GM18519 (cell line): ENCODE measurements around the gene BACH2.
"Not testable (repeated sequence)": the region's sequence is repeated elsewhere in the genome, so short reads cannot be mapped to it uniquely, and the experiment has no call there.

Experiments
- ATAC-seq: cut with Tn5 transposase; IDR thresholded peaks from one replicate; pipeline ENCODE4 v1.9.1; 2021; ENCODE audit warnings: mild to moderate bottlenecking, moderate library complexity; ENCODE audit not compliant: unreplicated experiment, low FRiP score

The BACH2 gene

GRCh38 chr6:90296341-90297114 is at the start of gene BACH2:
TSS of gene BACH2 (minus strand) at chr6:90296843. CDS start at chr6:90008844, 287,999 bp downstream.
- ATAC-seq = peak; percentile 59

- ATAC-seq = no peak
Measured at GRCh38 chr6:90343576-90343975, 46.9 kb upstream of the BACH2 start.

- no peak for ATAC-seq
Measured at GRCh38 chr6:90338409-90338808, 41.8 kb upstream of the BACH2 start.

GRCh38 chr6:90336388-90336947 is 39.8 kb upstream of the BACH2 start:
- no peak for ATAC-seq

GRCh38 chr6:90333928-90334327 is 37.3 kb upstream of the BACH2 start:
- no peak for ATAC-seq

- not testable (repeated sequence) for ATAC-seq
Measured at GRCh38 chr6:90332978-90333543, 36.4 kb upstream of the BACH2 start.

GRCh38 chr6:90329386-90330077 is 32.9 kb upstream of the BACH2 start:
- no peak for ATAC-seq

GRCh38 chr6:90328004-90328403 is 31.4 kb upstream of the BACH2 start:
- no peak for ATAC-seq

- no peak for ATAC-seq
Measured at GRCh38 chr6:90326404-90327057, 29.9 kb upstream of the BACH2 start.

- no peak for ATAC-seq
Measured at GRCh38 chr6:90323706-90324105, 27.1 kb upstream of the BACH2 start.

- ATAC-seq = no peak
Measured at GRCh38 chr6:90322976-90323474, 26.4 kb upstream of the BACH2 start.

- no peak for ATAC-seq
Measured at GRCh38 chr6:90319979-90320685, 23.5 kb upstream of the BACH2 start.

GRCh38 chr6:90319044-90319443 is 22.4 kb upstream of the BACH2 start:
- ATAC-seq = no peak

- no peak for ATAC-seq
Measured at GRCh38 chr6:90315986-90316385, 19.3 kb upstream of the BACH2 start.

- no peak for ATAC-seq
Measured at GRCh38 chr6:90315354-90315950, 18.8 kb upstream of the BACH2 start.

GRCh38 chr6:90314514-90314913 is 17.9 kb upstream of the BACH2 start:
- ATAC-seq = no peak

GRCh38 chr6:90311569-90311968 is 14.9 kb upstream of the BACH2 start:
- ATAC-seq = no peak

- ATAC-seq = no peak
Measured at GRCh38 chr6:90305800-90306448, 9.3 kb upstream of the BACH2 start.

GRCh38 chr6:90304308-90304707 is 7.7 kb upstream of the BACH2 start:
- no peak for ATAC-seq
